B cell (primary cell): ENCODE measurements around the gene SCN10A. TPM values are rescaled to one million over a fixed set of nuclear protein-coding genes. Genes with fewer than 3 reads are reported as not detected.

Experiments used
- ATAC-seq: fragments of 200-7000 bp; cut with Tn5 transposase; one replicate; pipeline ENCODE4 v1.10.0; 2021; ENCODE audit warnings: low read depth, mild to moderate bottlenecking, moderate number of reproducible peaks, moderate library complexity
- CTCF ChIA-PET: fragments of 350-600 bp; sonication (Branson Sonifier 250); formaldehyde crosslinking; loops from one replicate; lab custom pipeline; 2021; ENCODE audit warnings: antibody characterized with exemption, inconsistent platforms; lab: Charles Lee
- POLR2A ChIA-PET: fragments of 350-600 bp; sonication (Branson Sonifier 250); formaldehyde crosslinking; loops from one replicate; lab custom pipeline; 2021; ENCODE audit warnings: antibody characterized with exemption; lab: Charles Lee
- DNase-seq: peaks from one replicate; pipeline ENCODE4 v3.0.0; 2013
- H2AFZ ChIP-seq: 2 replicates; pipeline ENCODE4 v1.6.1; 2012; ENCODE audit warnings: mild to moderate bottlenecking, low read depth, low read length; ENCODE audit not compliant: insufficient read depth, poor library complexity, severe bottlenecking
- H3K27ac ChIP-seq, 2 donors: 1 replicate in 1 of 2; 2 replicates in 1 of 2; pipeline ENCODE4 v1.5.1; 2012 to 2013; ENCODE audit warnings: low read length in 2 of 2, mild to moderate bottlenecking in 2 of 2, moderate library complexity in 1 of 2
- H3K27me3 ChIP-seq, 4 experiments: fragments of 200-600 bp in 1 of 4; sonication (generic) in 1 of 4; replicated peaks in 1 of 4; 1 replicate in 2 of 4; 2 replicates in 2 of 4; pipeline versions ENCODE4 v1.6.1 to v1.7.0; 2013 to 2016; ENCODE audit warnings: low read length in 3 of 4, mild to moderate bottlenecking in 2 of 4, mixed read lengths in 1 of 4, moderate library complexity in 1 of 4; ENCODE audit not compliant: insufficient read depth in 4 of 4, control insufficient read depth in 3 of 4; ENCODE audit errors: control extremely low read depth in 1 of 4
- H3K36me3 ChIP-seq, 2 experiments: replicated peaks in 1 of 2; 1 replicate in 1 of 2; 2 replicates in 1 of 2; pipeline versions ENCODE4 v1.6.1 to v1.7.1; 2013; ENCODE audit warnings: low read length in 1 of 2; ENCODE audit not compliant: insufficient read depth in 2 of 2, control insufficient read depth in 1 of 2; ENCODE audit errors: control extremely low read depth in 1 of 2, extremely low read depth in 1 of 2
- H3K4me1 ChIP-seq, 2 donors: fragments of 200-600 bp in 1 of 2; sonication (generic) in 1 of 2; 1 replicate in 1 of 2; 2 replicates in 1 of 2; pipeline versions ENCODE4 v1.5.1 to v1.6.1; 2013 to 2017; ENCODE audit warnings: low read length in 2 of 2; ENCODE audit not compliant: control insufficient read depth in 2 of 2, insufficient read depth in 2 of 2
- H3K4me2 ChIP-seq: replicated peaks from 2 replicates; pipeline ENCODE3; 2012; ENCODE audit warnings: mild to moderate bottlenecking, low read depth, low read length; ENCODE audit not compliant: poor library complexity, severe bottlenecking
- H3K4me3 ChIP-seq, 5 experiments: fragments of 200-600 bp in 1 of 5; sonication (generic) in 1 of 5; 1 replicate in 3 of 5; 2 replicates in 2 of 5; pipeline versions ENCODE4 v1.5.1 to v1.7.0; 2011 to 2016; ENCODE audit warnings: low read length in 4 of 5, mild to moderate bottlenecking in 4 of 5, low read depth in 2 of 5, control low read depth in 1 of 5, moderate library complexity in 1 of 5; ENCODE audit not compliant: insufficient read depth in 1 of 5; ENCODE audit errors: control extremely low read depth in 1 of 5, extremely low read depth in 1 of 5
- H3K79me2 ChIP-seq: fragments of 200-600 bp; sonication (generic); one replicate; pipeline ENCODE4 v1.6.0; 2016; ENCODE audit warnings: low read length; ENCODE audit not compliant: control insufficient read depth, insufficient read depth
- H3K9ac ChIP-seq: fragments of 200-600 bp; sonication (generic); 2 replicates; pipeline ENCODE4 v1.6.1; 2017; ENCODE audit warnings: mild to moderate bottlenecking, low read length, moderate library complexity
- H3K9me3 ChIP-seq, 3 donors: one replicate each; pipeline versions ENCODE4 v1.6.1 to v1.7.1; 2013; ENCODE audit warnings: low read length in 2 of 3; ENCODE audit not compliant: control insufficient read depth in 2 of 3, insufficient read depth in 1 of 3; ENCODE audit errors: control extremely low read depth in 1 of 3
- H4K20me1 ChIP-seq: 2 replicates; pipeline ENCODE4 v1.6.0; 2012; ENCODE audit warnings: mild to moderate bottlenecking, low read length; ENCODE audit not compliant: insufficient read depth, control insufficient read depth, poor library complexity, severe bottlenecking
- H3K27ac Mint-ChIP-seq: one replicate; pipeline ENCODE4 v1.8.0; 2021; ENCODE audit warnings: mixed read lengths
- H3K27me3 Mint-ChIP-seq: one replicate; pipeline ENCODE4 v1.8.0; 2021; ENCODE audit warnings: mixed read lengths
- H3K4me1 Mint-ChIP-seq: one replicate; pipeline ENCODE4 v1.8.0; 2021; ENCODE audit warnings: mixed read lengths
- H3K4me3 Mint-ChIP-seq: one replicate; pipeline ENCODE4 v1.8.0; 2021; ENCODE audit warnings: mixed read lengths
- H3K9me3 Mint-ChIP-seq: one replicate; pipeline ENCODE4 v1.8.0; 2022; ENCODE audit warnings: mixed read lengths; ENCODE audit not compliant: insufficient read depth
- EZH2 ChIP-seq: IDR thresholded peaks from 2 replicates; pipeline ENCODE4 v1.6.1; 2012; ENCODE audit warnings: borderline replicate concordance, low read depth, mild to moderate bottlenecking, moderate library complexity, low read length; ENCODE audit not compliant: insufficient read depth, poor library complexity, severe bottlenecking
- WGBS: methylation state at CpG from one replicate; pipeline ENCODE4 v1.1.5; 2013; ENCODE audit warnings: missing lambda C conversion rate; ENCODE audit not compliant: insufficient coverage; 5-methylcytosine and 5-hydroxymethylcytosine counted together
- intact Hi-C: fragments of 100-400 bp; cut with micrococcal nuclease; formaldehyde crosslinking; loops from one replicate; pipeline ENCODE4 v1.10.0; 2022
- polyA plus RNA-seq: library from polyadenylated mRNA; depleted of rRNA; stranded (reverse); fragments of >200 nt; gene quantifications from 2 replicates; pipeline ENCODE4 v1.2.3, GENCODE V29; 2012
- total RNA-seq, 2 donors: library from RNA; stranded (reverse); fragments of 120-200 nt in 1 of 2; gene quantifications; 1 replicate in 1 of 2; 2 replicates in 1 of 2; pipeline versions ENCODE4 v1.2.3 to v1.2.4, GENCODE V29; 2013 to 2022
- TF ChIP-seq, protein P1 (sequence below): fragments of 200-600 bp; IDR thresholded peaks from one replicate; pipeline ENCODE4 v1.8.0; 2022; ENCODE audit warnings: antibody characterized with exemption, mild to moderate bottlenecking

The SCN10A gene
- total and polyA plus RNA-seq, 2 donors (not counting 1 experiment from before 2014, with no cell fraction given) = not detected

GRCh38 chr3:38730281-38730680, 85.7 kb downstream of the SCN10A start:
- H3K27ac Mint-ChIP-seq = no peak overlapping the region
- no peaks in the 10 kb centered on the region for H3K4me1 Mint-ChIP-seq
- Histone ChIP-seq H3K4me3 (no peak overlapping the region), H3K27me3 (peaks cover 0 to 3% (median 0%) of the 10 kb centered on the region in 4 experiments), H2AFZ (no peak overlapping the region), H3K4me1 (no peaks in the 10 kb centered on the region), H3K36me3 (no peaks in the 10 kb centered on the region), H3K9me3 (no peaks in the 10 kb centered on the region), H3K9ac (no peak overlapping the region), H3K4me2 (no peak overlapping the region), H3K79me2 (no peaks in the 10 kb centered on the region), H4K20me1 (no peaks in the 10 kb centered on the region), H3K27ac (no peak overlapping the region)
- H3K4me3 Mint-ChIP-seq = no peak overlapping the region
- CTCF ChIA-PET = no interaction called here
- TF ChIP-seq, protein P1, sequence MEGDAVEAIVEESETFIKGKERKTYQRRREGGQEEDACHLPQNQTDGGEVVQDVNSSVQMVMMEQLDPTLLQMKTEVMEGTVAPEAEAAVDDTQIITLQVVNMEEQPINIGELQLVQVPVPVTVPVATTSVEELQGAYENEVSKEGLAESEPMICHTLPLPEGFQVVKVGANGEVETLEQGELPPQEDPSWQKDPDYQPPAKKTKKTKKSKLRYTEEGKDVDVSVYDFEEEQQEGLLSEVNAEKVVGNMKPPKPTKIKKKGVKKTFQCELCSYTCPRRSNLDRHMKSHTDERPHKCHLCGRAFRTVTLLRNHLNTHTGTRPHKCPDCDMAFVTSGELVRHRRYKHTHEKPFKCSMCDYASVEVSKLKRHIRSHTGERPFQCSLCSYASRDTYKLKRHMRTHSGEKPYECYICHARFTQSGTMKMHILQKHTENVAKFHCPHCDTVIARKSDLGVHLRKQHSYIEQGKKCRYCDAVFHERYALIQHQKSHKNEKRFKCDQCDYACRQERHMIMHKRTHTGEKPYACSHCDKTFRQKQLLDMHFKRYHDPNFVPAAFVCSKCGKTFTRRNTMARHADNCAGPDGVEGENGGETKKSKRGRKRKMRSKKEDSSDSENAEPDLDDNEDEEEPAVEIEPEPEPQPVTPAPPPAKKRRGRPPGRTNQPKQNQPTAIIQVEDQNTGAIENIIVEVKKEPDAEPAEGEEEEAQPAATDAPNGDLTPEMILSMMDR = no peak
- DNase-seq = no peak
- intact Hi-C loops = no loop called here
- no peak for ATAC-seq
- no peaks in the 10 kb centered on the region for H3K9me3 Mint-ChIP-seq
- POLR2A ChIA-PET = no interaction called here
- peaks cover 13% of the 10 kb centered on the region for H3K27me3 Mint-ChIP-seq

DNA sequence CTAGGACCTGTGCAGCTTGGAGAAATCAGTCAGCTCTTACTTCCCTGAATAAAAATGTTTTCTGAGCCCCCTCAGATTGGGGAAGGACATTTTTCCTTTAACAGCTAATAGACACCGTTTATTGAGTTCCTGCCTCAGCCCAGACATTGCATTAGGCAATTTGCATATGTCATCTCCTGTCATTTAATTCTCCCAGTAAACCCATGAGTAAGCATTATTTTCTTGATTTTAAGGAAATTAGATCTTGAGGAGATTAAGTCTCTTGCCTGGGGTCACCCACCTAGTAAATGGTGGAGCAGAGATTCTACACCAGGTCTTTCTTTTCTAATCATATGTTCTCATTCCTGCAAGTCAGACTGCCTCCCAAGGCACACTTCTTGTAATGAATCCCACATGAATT, 88.0 kb downstream of the SCN10A start:
- H3K4me3 Mint-ChIP-seq = no peak overlapping the region
- Histone ChIP-seq H2AFZ (no peak overlapping the region), H4K20me1 (no peaks in the 10 kb centered on the region), H3K4me2 (no peak overlapping the region), H3K27me3 (peaks cover 0 to 3% (median 0%) of the 10 kb centered on the region in 4 experiments), H3K4me3 (no peak overlapping the region), H3K27ac (no peak overlapping the region), H3K9ac (no peak overlapping the region), H3K36me3 (no peaks in the 10 kb centered on the region), H3K9me3 (no peaks in the 10 kb centered on the region), H3K79me2 (no peaks in the 10 kb centered on the region), H3K4me1 (no peaks in the 10 kb centered on the region)
- POLR2A ChIA-PET = no interaction called here
- no peaks in the 10 kb centered on the region for H3K9me3 Mint-ChIP-seq
- peaks cover 18% of the 10 kb centered on the region for H3K27me3 Mint-ChIP-seq
- H3K4me1 Mint-ChIP-seq = no peaks in the 10 kb centered on the region
- DNase-seq = no peak
- intact Hi-C loops = no loop called here
- H3K27ac Mint-ChIP-seq = no peak overlapping the region
- CTCF ChIA-PET = no interaction called here
- TF ChIP-seq EZH2 = no peak
- no peak for ATAC-seq
- WGBS = no CpG with 5 or more reads among the region's 1 CpG
